Stimulated activated CD8-positive, alpha-beta memory T cell treated with anti-CD3 and anti-CD28 coated beads, Interleukin-7, amount 100 ng/mL, for 48 hours (primary cell): ENCODE results near the gene SGCD.

ENCODE experiments used
- DNase-seq, 2 donors: peaks; one replicate each; pipeline ENCODE4 v3.0.0-alpha.2; 2020; ENCODE audit warnings: low read depth in 1 of 2; ENCODE audit errors: extremely low read depth in 1 of 2

Gene SGCD

DNA sequence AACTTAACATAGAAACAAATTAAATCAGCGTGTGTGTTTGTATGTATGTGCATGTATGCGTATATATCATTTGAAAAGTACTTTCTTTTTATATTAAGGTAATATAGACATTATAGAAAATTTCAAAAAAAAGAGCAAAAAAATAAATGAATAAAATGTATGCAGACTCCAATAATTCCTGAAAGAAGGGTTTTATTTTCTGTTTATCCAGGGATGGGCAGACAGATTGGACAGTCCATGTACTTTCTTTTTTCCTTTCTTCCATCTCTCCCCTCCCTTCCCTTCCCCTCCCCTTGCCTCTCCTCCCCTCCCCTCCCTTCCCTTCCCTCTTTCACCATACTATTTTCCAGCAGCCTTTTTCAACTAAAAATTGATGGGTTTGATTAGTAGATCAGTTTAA, 123.8 kb downstream of the SGCD start:
- no peak for DNase-seq

DNA sequence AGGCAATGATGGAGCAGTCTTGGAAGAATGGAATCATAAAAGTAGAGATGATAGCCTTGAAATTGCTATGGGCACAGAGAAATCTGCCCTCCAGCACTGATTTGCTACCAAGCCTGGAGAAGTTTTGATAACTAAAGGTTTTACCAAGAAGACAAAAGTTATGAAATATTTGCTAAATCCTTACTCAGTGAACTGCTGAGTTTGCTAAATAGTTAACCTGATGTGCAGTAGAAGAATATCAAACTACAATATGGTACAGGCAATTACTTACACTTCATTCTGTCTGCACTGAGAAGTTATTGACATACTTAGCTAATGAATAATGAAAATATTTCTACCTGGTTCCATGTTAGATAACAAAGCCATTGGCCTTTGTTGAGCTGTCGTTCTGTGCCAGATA, 124.5 kb downstream of the SGCD start:
- DNase-seq: no peak

DNA sequence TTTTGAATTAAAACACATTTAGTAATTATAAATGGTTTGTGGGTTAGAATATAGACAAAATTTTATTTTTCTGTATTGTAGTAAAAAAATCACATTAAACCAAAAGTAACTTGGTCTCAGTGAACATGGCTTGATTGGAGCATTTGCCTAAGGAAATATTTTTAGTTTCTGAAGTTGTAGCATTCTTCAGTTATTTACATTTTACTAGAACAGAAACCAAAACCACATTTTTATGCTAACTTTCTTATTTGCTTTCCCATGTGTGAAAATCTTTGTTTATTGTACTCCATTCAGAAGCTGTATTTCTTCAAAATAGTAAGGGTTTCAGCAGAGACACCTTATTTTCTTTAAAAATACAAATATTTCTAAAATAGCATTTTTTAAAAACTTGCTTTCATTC, 129.9 kb downstream of the SGCD start:
- DNase-seq: no peak

DNA sequence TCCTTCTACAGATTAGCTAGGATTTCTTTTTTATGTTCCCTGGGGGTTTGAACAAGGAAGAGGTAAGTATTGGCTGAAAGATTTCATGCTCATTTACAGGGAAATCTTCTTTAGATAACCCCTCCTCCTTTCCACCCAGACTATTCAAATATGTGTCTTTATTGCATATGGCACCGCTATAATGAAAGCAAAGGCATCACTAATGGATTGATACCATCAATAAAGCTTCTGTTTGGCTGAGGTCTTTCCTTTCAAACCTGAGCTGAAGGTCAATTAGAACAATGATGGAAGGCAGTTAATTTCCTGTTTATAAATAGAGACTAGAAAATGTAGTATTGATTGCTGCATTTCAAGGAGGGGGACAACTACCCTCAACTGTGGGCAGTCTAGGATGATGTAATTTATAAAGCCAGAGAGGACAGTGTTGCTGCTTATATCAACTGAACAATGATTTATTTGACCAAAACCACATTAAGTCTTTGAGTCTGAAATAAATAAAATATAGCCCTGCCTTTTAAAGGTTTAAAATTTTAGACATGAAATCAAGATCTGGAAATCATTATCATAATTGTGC, 132.9 kb downstream of the SGCD start:
- DNase-seq: no peak

DNA sequence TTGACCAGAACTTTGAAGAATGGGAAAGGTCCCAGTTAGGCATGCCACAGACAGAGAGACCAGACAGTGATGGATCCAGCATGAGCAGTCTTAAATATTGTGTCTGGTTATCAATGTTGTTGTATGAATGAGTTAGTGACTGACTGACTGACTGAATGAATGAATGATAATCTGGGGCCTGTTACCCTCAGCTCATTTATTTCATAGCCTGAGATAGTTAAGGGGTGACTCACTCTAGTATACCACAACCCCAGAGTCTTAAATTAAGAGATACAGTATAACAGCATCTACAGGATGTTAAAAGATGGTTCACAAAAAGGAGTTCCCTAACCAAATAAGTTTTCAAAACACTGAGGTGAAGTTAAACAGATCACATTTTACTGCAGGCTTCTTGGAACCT, 133.5 kb downstream of the SGCD start:
- no peak for DNase-seq

DNA sequence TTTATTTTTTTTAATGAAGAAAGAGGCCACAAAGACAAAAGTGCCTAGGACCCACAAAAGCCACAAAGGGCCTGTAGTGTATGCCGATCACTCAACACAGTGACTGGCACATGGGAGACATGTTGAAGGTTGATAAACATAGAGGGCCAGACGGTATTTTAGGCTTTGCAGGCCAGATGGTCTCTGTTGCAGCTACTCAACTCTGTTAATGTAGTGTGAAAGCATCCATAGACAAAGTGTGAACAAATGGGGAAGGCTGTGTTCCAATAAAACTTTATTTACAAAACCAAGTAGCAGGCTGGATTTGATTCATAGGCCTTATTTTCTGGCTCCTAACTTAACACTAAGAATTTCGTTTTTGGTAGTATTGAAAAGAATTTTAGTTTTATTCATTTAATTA, 139.9 kb downstream of the SGCD start:
- DNase-seq: no peak

DNA sequence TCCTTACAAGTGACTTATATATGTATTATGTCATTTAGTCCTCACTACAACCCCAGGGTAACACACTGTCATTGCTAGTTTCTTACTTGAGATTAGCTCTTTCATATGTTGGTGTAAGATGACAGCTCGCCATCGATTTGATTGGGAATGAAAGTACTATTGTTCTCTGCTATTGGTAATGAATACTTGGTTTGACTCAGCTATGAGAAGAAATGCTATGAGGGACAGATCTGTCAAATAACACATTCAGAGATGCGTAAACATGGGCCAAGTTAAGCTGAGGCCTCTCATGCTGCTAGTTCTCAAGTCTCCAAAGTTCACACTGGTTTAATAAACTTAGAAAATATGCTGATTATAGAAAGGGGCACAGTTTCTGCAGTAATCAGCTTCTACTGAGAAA, 142.7 kb downstream of the SGCD start:
- no peak for DNase-seq

DNA sequence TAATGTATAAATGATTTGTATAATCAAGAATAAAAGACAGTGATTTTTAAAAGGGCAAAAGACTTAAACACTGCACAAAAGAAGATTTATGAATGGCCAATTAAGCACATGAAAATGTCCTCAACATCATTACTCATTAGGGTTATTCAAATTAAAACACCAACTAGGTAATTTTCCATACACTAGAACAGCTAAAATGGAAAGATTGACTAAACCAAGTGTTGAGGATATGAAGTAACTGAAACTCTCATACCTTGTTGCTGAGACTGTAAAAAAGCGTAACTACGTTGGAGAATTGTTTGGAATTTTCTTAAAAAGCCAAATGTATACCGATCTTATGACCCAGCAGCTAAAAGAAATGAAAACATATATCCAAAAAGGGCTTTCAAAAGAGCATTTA, 144.9 kb downstream of the SGCD start:
- DNase-seq: no peak

DNA sequence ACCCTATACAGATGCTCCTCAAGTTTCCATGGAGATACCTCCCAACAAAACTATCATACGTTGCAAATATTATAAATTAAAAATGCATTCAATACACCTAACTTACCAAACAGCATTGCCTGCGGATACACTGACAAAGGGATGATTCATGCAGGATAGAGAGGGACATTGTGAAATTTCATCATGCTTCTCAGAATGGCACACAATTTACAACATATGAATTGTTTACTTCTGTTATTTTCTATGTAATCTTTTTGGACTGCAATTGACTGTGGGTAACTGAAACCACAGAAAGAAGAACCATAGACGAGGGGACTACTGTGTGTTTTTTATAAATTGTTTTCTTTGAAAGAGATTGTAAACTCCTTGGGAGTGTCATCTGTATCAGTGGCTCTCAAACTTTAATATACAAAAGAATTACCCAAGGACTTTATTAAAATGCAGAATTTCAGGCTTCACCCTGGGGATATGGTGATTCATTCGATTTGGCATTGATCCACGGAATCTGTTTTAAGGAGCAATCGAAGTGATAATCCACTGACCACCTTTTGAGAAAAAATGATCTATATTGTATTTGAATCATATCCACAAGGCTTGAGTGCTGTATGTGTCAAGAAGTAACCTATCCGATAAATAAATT, 146.4 kb downstream of the SGCD start:
- no peak for DNase-seq

DNA sequence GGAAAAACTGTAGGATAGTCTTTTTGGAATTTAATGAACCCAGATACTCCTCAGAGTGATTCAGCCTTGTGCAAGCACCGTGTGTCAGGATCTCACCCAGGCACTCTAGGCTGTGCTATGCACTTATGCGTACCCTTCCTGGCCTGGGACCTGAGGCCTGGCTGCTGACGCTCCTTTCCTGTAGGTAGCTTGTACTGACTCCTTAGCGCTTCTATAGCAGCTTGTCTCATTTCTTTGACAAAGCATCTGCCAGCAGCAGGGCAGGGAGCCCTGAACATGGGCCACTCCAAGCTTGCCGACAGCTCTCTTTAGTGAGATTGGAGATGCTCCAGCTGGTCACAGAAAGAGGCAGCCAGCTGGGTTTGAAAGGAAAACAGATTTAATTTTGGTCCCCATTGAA, 147.3 kb downstream of the SGCD start:
- no peak for DNase-seq

DNA sequence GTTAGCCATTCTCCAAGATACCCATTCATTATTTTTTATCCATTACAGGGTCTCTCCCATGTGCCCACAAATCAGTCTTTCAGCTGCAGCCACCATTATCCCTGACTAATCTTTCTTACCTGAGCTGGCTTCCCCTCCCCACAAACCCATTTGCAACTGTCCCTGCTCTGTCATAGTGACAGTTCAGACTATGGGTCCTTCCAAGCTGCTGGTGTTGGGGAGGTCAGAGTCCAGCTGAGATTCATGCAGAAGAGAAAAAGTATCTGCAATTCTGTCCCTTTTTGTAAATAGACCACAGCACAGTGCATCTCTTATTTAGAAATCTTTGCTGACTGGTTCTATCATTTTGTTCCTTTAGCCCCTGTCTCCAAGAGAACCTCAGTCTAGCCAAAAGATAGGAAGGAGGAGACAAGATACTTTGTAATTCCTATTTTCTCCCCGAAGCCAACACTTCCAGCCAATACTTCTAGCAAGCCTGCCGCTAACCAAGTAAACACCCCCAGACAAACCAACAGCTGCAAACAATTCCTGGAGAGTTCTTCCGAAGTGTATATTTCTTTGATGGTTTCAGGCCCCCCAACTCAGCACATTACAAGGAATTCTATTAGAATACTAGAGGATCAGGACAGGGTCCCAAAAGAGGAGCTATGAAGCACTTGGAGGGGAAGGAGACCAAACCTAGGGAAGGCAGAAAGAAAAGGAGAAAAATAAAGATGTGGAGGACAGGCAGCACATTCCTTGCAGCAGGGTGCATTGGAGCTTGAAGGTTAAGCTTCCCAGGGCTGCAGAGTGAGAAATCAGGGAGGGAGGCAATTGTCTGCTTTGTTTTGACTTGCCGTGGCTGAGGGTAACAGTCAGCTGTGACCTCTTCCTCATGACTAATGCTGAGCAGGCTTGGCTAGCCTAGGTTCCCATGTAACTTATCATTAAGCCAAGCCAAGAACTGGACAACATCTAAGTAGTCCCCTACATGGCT, 148.5 kb downstream of the SGCD start:
- no peak for DNase-seq

DNA sequence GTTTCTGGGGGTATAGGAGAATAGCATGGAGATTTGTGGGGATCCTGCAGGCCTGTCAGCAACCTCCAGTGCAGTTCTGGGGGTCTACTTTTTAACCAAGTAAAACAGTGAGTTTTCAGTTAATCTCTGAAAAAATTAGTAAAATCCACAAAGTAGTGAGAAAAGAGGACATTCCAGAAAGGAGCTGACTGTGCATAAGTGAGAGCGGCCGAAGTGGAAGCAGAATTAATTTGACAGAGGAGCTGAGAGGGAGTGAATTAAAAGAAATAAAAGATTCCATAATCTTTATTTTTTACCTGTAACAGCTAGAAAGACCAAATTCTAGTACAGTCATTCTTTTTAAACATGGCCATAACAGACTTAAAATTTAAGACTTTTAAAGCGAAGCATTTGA, 149.2 kb downstream of the SGCD start:
- no peak for DNase-seq

DNA sequence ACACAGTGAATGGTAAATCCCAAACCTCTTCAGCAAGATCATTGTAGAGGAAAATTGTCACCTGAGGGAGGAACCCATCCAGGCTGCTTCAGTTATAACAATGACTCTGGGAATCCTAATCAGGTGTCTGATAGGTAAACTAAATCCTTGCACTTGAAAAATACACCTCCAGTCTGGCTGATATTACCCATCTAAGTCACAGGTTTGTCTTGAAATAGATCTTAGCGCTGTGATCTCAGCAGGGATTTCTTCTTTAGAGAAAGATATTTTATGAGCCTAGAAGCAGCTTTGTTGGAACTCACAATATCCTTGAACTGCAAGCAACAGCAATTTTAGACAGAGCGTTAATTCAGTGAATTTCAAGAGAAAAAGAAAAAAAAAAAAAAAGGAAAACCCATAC, 149.7 kb downstream of the SGCD start:
- no peak for DNase-seq

DNA sequence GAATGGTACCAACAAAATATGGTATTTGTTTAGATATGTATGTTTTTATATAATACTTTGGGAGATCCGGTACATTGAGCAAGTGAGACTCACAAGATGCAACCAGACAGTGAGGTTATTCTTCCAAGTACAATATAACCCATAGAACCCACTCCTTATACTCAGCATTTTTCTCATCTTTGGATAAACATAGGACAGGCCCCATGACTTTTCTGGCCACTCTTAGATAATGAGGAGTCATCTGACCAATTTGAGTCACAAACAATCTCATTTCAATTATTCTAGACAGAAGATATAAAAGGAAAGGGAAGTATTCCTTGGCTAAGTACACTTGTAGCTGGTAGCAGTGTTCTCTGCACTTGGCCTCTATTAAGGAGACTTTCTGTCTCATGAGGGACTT, 150.2 kb downstream of the SGCD start:
- no peak for DNase-seq

DNA sequence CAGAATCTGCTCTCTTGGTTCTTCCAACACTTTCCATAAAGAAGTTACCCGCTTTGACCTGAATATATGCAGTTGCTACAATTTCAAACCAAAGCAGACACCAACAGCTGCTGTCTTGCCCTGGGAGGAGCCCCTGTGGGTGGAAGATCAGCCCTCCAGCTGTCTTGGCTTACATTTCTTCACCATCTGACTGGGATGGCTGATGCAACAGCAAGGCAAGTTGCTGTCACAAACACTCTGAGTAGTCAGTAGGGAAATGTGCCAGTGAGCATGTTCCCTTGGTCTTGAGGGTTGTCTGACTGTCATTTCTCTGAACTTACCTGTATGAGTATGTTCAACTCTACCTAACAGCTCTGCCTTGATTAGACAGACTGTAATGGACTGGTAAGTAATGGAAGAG, 152.9 kb downstream of the SGCD start:
- peak in 1 of 2 donors; percentile 12 for DNase-seq

DNA sequence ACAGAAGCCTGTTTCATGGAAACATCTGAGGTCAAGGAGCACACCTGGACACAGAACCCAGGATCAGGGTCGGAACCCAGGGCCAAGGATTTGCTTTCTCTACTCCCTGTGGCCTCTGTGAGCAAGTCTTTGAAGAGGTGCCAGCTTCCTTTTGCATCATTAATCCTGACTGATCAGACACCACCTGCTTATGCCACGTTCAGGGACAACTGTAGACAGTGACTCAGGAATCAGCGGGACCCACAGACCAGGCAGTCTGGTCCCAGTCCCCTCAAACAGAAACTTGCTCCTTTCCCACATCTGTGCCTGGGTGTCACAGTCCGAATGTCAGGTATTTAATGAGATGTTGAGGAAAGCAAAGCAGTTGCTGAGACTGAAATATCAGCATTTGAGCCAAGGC, 154.8 kb downstream of the SGCD start:
- no peak for DNase-seq

DNA sequence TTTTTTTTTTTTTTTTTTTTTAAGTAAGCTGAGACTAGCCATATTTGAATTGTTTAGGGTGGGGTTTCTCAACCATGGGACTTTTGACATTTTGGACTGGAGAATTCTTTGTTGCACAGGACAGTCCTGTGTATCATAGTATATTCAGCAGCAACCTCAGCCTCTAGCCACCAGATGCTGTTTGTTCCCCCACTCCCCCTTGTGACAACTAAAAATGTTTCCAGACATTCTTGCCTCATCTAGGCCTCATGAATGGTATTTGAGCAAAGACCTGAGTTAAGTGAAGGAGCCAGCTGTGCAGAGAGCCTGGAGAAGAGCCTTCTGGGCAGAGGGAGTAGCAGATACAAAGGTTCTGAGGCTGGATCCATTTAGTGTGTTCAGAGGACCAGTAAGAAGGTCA, 155.9 kb downstream of the SGCD start:
- DNase-seq: no peak

DNA sequence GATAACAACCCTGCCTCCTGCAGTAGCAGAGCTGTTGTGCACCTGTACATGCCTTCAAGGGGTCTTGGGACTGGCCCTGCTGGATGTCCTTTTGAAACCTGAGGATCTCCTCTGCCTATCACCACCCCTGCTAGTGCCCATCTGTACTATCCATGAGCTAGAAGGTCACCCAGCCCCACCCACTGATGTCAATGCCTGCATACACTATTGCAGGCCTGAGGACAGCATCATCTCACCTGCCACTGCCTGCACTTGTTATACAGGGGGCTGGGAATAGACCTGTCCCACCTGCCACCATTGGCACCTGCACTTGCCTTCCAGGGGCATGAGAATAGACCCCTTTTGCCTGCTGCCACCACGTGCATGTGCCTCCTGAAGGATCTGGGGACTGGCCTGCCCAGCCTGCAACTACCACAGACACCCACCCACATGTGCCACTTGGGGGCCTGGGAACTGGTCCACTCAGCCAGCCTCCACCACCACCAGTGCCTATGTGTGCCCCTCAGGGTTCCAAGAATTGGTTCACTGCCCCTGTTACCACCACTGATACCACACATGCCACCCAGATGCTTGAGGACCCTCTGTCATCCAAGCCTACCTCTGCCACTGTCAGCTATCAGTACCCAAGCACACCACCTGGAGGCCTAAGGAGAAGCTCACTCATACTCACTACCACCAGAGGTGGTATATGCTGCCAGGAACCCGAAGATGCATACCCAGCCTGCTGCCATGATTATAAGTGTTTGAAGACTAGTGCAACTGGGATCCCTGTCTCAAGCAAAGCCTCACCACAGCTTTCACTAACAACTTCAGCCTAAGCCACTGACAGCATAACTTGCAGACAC, 159.7 kb downstream of the SGCD start:
- no peak for DNase-seq

DNA sequence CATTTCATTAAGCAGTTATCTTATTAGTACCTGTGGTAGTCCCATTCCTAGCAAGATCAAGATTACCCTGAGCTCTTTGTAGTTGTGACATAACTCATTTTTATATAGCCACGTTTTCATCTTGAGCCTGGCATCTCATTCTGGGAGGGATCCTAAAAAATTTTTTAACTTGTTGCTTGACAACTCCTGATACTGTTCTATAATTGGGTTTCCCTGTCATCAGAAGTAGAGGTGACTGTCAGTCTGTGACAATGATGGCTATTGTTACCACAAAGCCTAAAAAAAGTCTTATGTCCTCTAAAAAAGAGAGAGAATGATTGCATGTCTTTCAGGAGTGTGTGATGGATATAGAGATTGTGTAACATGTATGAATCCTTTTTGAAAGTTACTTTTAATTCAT, 164.8 kb downstream of the SGCD start:
- DNase-seq: no peak

DNA sequence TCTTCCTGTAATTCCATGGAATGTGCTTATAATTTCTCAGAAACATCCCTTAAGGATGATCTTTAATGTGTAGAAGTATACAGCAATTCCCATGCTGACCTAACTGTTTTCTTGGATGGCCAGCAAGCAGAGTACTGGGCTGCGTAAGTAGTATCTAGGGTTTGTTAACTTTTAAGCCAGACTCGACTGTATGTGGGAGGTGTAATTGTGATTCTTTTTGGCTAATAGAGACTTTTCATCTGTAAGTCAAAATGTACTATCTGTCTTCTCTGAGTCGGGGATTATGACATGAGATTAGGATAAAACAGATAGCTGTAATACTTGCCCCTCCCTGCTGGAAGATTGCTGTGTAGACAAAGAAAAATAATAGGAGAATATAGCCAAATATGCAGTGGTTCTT, 169.3 kb downstream of the SGCD start:
- no peak for DNase-seq

DNA sequence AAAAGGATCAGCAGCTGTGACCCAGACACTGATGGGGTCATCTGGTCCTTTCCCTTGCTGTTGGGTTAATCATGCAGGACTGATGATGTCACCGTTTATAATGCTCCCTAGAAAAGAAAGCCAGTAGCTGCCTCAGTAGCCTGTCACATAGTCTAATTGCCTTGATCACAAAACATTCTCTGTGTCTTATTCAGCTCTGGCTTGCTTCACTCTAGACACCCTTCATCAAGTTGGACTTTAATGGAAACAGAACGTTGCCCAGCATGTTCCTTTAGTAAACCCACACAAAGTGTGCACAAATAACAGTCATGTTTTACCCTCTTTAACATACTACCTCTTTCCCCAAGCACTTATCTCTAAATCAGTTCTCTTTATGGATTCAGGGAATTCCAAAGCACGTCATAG, 170.8 kb downstream of the SGCD start:
- DNase-seq: no peak
